Endothelial cell of umbilical vein (primary cell): ENCODE measurements around the gene STRA6.

Source experiments
- CTCF ChIP-seq, 2 donors: IDR thresholded peaks; 1 replicate in 1 of 2; 2 replicates in 1 of 2; pipeline ENCODE4 v1.5.1; 2011; ENCODE audit warnings: low read length in 2 of 2, mild to moderate bottlenecking in 2 of 2, moderate library complexity in 2 of 2, control low read depth in 1 of 2, inconsistent platforms in 1 of 2, low read depth in 1 of 2; ENCODE audit not compliant: insufficient read depth in 1 of 2; ENCODE audit errors: extremely low read depth in 1 of 2
- EZH2 ChIP-seq: IDR thresholded peaks from 2 replicates; pipeline ENCODE4 v1.6.1; 2012; ENCODE audit warnings: borderline replicate concordance, low read depth, mild to moderate bottlenecking, moderate library complexity, low read length, inconsistent platforms; ENCODE audit not compliant: severe bottlenecking
- FOS ChIP-seq: IDR thresholded peaks from 2 replicates; pipeline ENCODE4 v1.6.1; 2011; ENCODE audit warnings: mild to moderate bottlenecking, low read length, moderate library complexity, borderline replicate concordance; ENCODE audit not compliant: insufficient read depth
- MAX ChIP-seq: IDR thresholded peaks from 2 replicates; pipeline ENCODE4 v1.6.1; 2011; ENCODE audit not compliant: insufficient read depth, insufficient read length
- POLR2A ChIP-seq: IDR thresholded peaks from 2 replicates; pipeline ENCODE4 v1.6.1; 2012; ENCODE audit warnings: low read depth, mild to moderate bottlenecking, control low read depth, low read length
- POLR2AphosphoS5 ChIP-seq: IDR thresholded peaks from 2 replicates; pipeline ENCODE4 v1.6.1; 2012; ENCODE audit warnings: low read depth, mild to moderate bottlenecking, control low read depth, low read length, moderate library complexity; ENCODE audit not compliant: insufficient read depth

GRCh38 chr15:74200871-74201419 lies 1.6 kb downstream of the STRA6 start:
- TF ChIP-seq CTCF (IDR thresholded peaks at IDR 0.05; ENCODE audit: extremely low read depth in 1 of 2, insufficient read depth in 1 of 2, low read depth in 1 of 2, low read length in 2 of 2) (no peak), POLR2A (no peak), POLR2AphosphoS5 (no peak), EZH2 (no peak), MAX (no peak), FOS (no peak)
